Vagina (tissue), 2 donors: ENCODE results near the gene BAHD1. TPM values are rescaled to one million over a fixed set of nuclear protein-coding genes. Genes with fewer than 3 reads are reported as not detected.

Experiments used
- DNase-seq, 2 donors: peaks; one replicate each; pipeline ENCODE4 v3.0.0-alpha.2; 2017; ENCODE audit errors: extremely low spot score in 2 of 2
- H3K27ac ChIP-seq: fragments of 200-600 bp; sonication (generic); one replicate; pipeline ENCODE4 v1.5.1; 2019
- H3K27me3 ChIP-seq: fragments of 200-600 bp; sonication (generic); one replicate; pipeline ENCODE4 v1.5.1; 2019
- H3K36me3 ChIP-seq, 2 donors: fragments of 200-600 bp; sonication (generic); one replicate each; pipeline ENCODE4 v1.5.1; 2017 to 2019
- H3K4me1 ChIP-seq: fragments of 200-600 bp; sonication (generic); one replicate; pipeline ENCODE4 v1.5.1; 2019
- H3K4me3 ChIP-seq, 2 donors: fragments of 200-600 bp; sonication (generic); 1 replicate in 1 of 2; 2 replicates in 1 of 2; pipeline ENCODE4 v1.5.1; 2016 to 2019
- H3K9me3 ChIP-seq: fragments of 200-600 bp; sonication (generic); one replicate; pipeline ENCODE4 v1.5.1; 2019
- CTCF ChIP-seq, 3 experiments: fragments of 450-650 bp in 2 of 3; fragments of 200-600 bp in 1 of 3; sonication (generic) in 1 of 3; IDR thresholded peaks; one replicate each; pipeline ENCODE4 v1.5.1; 2017 to 2019; ENCODE audit warnings: antibody characterized with exemption in 3 of 3, mild to moderate bottlenecking in 2 of 3, moderate library complexity in 2 of 3
- POLR2A ChIP-seq, 2 donors: fragments of 450-650 bp; IDR thresholded peaks; one replicate each; pipeline ENCODE4 v1.6.1; 2017; ENCODE audit warnings: antibody characterized with exemption in 2 of 2, mild to moderate bottlenecking in 2 of 2, moderate library complexity in 2 of 2
- POLR2AphosphoS5 ChIP-seq, 2 donors: sonication (generic); formaldehyde crosslinking; IDR thresholded peaks; one replicate each; pipeline ENCODE4 v1.9.0; 2017; ENCODE audit warnings: antibody characterized with exemption in 2 of 2, mild to moderate bottlenecking in 2 of 2, low read depth in 1 of 2; ENCODE audit not compliant: insufficient read depth in 1 of 2
- intact Hi-C: fragments of 100-400 bp; cut with DNase I; formaldehyde crosslinking; loops from one replicate; pipeline ENCODE4 v1.15.1; 2023
- total RNA-seq: library from RNA; depleted of rRNA; stranded (reverse); fragments of >200 nt; gene quantifications from one replicate; pipeline ENCODE4 v1.2.3, GENCODE V29; 2016

Gene BAHD1
- total RNA-seq, 1 donor from 2014 or later: 9.6 TPM

- peaks cover 0 to 43% of the 10 kb centered on the region in 2 donors for H3K36me3 ChIP-seq
- no peak for TF ChIP-seq POLR2AphosphoS5 (IDR thresholded peaks at IDR 0.05; ENCODE audit: insufficient read depth in 1 of 2, low read depth in 1 of 2)
- no peaks in the 10 kb centered on the region for H3K9me3 ChIP-seq
- H3K4me1 ChIP-seq: peaks cover 29% of the 10 kb centered on the region
- H3K27ac ChIP-seq: no peak overlapping the region
- H3K4me3 ChIP-seq: no peak overlapping the region
- intact Hi-C loops: no loop called here
- no peak for DNase-seq
- no peaks in the 10 kb centered on the region for H3K27me3 ChIP-seq
These were observed 18.8 kb downstream of the BAHD1 start for GRCh38 chr15:40459391-40460015.

- Histone ChIP-seq H3K27me3 (no peaks in the 10 kb centered on the region), H3K9me3 (no peaks in the 10 kb centered on the region), H3K36me3 (peaks cover 0 to 48% of the 10 kb centered on the region in 2 donors), H3K4me1 (peaks cover 20% of the 10 kb centered on the region), H3K4me3 (no peak overlapping the region), H3K27ac (no peak overlapping the region)
- TF ChIP-seq CTCF (IDR thresholded peaks at IDR 0.05) (no peak), POLR2A (IDR thresholded peaks at IDR 0.05) (no peak), POLR2AphosphoS5 (IDR thresholded peaks at IDR 0.05; ENCODE audit: insufficient read depth in 1 of 2, low read depth in 1 of 2) (no peak)
- DNase-seq: no peak
- intact Hi-C loops: no loop called here
These were observed 19.7 kb downstream of the BAHD1 start for GRCh38 chr15:40460404-40460803.

- intact Hi-C loops: no loop called here
- no peak overlapping the region for H3K27ac ChIP-seq
- no peak for DNase-seq
- H3K9me3 ChIP-seq: no peaks in the 10 kb centered on the region
- H3K4me3 ChIP-seq: no peak overlapping the region
- TF ChIP-seq POLR2AphosphoS5 (IDR thresholded peaks at IDR 0.05; ENCODE audit: insufficient read depth in 1 of 2, low read depth in 1 of 2) (no peak), POLR2A (IDR thresholded peaks at IDR 0.05) (no peak)
- peaks cover 12% of the 10 kb centered on the region for H3K4me1 ChIP-seq
- H3K27me3 ChIP-seq: no peaks in the 10 kb centered on the region
- H3K36me3 ChIP-seq: peaks cover 0 to 54% of the 10 kb centered on the region in 2 donors
These were observed 21.2 kb downstream of the BAHD1 start for GRCh38 chr15:40461958-40462357.

GRCh38 chr15:40463279-40463678 is 22.5 kb downstream of the BAHD1 start:
- Histone ChIP-seq H3K36me3 (peaks cover 0 to 54% of the 10 kb centered on the region in 2 donors), H3K27me3 (no peaks in the 10 kb centered on the region), H3K4me3 (no peak overlapping the region), H3K4me1 (peaks cover 8% of the 10 kb centered on the region), H3K27ac (no peak overlapping the region), H3K9me3 (no peaks in the 10 kb centered on the region)
- TF ChIP-seq POLR2AphosphoS5 (IDR thresholded peaks at IDR 0.05; ENCODE audit: insufficient read depth in 1 of 2, low read depth in 1 of 2): no peak
- TF ChIP-seq POLR2A (IDR thresholded peaks at IDR 0.05): no peak
- TF ChIP-seq CTCF (IDR thresholded peaks at IDR 0.05): no peak
- intact Hi-C loops: no loop called here
- DNase-seq: no peak

GRCh38 chr15:40463886-40464545 is 23.3 kb downstream of the BAHD1 start:
- no peak overlapping the region for H3K27ac ChIP-seq
- TF ChIP-seq POLR2A (IDR thresholded peaks at IDR 0.05) (no peak), POLR2AphosphoS5 (IDR thresholded peaks at IDR 0.05; ENCODE audit: insufficient read depth in 1 of 2, low read depth in 1 of 2) (no peak), CTCF (IDR thresholded peaks at IDR 0.05) (no peak)
- DNase-seq: no peak
- peaks cover 0 to 48% of the 10 kb centered on the region in 2 donors for H3K36me3 ChIP-seq
- H3K9me3 ChIP-seq: no peaks in the 10 kb centered on the region
- intact Hi-C loops: no loop called here
- H3K27me3 ChIP-seq: no peaks in the 10 kb centered on the region
- H3K4me1 ChIP-seq: peaks cover 8% of the 10 kb centered on the region
- no peak overlapping the region for H3K4me3 ChIP-seq

GRCh38 chr15:40464595-40465185 is 23.9 kb downstream of the BAHD1 start:
- intact Hi-C loops: no loop called here
- TF ChIP-seq CTCF (IDR thresholded peaks at IDR 0.05) (no peak), POLR2A (IDR thresholded peaks at IDR 0.05) (no peak), POLR2AphosphoS5 (IDR thresholded peaks at IDR 0.05; ENCODE audit: insufficient read depth in 1 of 2, low read depth in 1 of 2) (no peak)
- Histone ChIP-seq H3K4me1 (peaks cover 8% of the 10 kb centered on the region), H3K27ac (no peak overlapping the region), H3K36me3 (peaks cover 0 to 41% of the 10 kb centered on the region in 2 donors), H3K4me3 (no peak overlapping the region), H3K27me3 (no peaks in the 10 kb centered on the region), H3K9me3 (no peaks in the 10 kb centered on the region)
- no peak for DNase-seq
